ENCODE results near the gene LRCH1.

Gene LRCH1

GRCh38 chr13:46615888-46616531 lies 63.0 kb downstream of the LRCH1 start:
- no peak for DNase-seq (ENCODE audit: low spot score)

DNA sequence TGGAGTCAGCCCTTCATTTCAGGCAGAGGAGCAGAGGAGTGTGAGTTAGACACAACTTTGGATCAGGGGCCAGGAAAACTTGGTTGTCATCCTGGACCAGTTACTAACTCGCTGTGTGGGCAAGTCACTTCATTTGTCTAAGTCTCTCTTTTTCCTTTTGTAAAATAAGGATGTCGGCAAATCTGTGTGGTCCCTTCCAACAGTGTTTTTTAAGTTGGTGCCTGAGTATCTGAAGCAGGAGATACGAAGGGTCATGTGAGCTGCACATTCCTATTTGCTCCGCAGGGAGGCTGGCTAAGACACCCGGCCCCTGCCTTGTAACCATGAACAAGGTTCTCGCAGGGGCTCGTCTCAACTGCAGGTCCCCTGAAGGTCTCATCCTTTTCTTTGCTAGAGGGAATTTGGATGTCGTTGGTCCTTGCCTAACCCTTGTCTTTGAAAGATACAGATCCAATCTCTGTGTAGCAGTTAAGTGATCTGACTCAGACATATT lies 64.3 kb downstream of the LRCH1 start:
- no peak for DNase-seq (ENCODE audit: low spot score)

DNA sequence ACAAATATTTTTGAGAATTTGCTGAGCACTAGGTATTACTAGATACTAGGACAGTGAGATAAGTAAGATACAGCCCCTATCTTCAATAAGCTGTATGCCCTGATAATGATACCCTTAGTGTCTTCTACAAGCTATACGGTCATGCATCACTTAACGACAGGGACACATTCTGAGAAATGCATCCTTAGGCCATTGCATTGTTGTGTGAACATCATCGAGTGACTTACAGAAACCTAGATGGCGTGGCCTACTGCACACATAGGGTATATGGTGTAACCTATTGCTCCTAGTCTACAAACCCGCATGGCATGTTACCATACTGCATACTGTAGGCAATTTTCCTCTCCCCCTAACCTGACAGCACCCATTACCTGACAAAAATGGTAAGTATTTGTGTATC lies 64.9 kb downstream of the LRCH1 start:
- DNase-seq (ENCODE audit: low spot score): no peak

DNA sequence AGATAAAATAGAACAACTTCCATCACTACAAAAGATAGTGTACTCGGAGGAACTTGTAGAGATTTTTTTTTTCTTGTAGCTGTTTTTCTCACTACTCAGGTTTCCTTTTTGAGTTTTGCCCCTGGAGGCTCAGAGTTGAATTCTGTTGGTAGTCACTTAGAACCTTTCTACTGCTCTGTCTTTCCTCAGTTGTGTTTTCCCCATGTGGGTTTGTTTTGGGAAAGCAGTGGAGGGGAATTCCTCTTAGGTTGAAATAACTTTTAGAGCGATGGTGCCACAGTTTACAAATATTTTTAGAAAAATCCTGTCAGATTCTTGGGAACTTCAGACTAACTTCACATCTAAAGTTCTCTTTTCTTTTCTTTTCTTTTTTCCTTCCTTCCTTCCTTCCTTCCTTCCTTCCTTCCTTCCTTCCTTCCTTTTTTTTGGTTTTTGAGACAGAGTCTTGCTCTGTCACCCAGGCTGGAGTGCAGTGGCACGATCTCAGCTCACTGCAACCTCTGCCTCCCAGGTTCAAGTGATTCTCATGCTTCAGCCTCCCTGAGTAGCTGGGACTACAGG lies 65.8 kb downstream of the LRCH1 start:
- no peak for DNase-seq (ENCODE audit: low spot score)

DNA sequence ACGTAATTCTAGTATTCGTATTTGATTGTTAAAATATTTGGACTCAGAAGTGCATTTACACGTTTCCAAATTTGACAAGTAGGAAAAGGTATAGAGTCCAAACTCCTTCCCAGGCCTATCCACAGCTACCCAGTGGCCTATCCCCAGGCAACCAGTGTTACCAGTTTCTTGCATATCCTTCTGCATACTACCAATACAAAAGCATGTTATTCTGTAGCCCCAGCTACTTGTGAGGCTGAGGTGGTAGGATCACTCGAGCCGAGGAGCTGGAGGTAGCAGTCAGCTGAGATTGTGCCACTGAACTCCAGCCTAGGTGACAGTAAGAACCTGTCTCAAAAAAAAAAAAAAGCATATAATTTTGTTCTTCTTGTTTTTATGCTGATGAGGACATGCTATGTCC lies 67.1 kb downstream of the LRCH1 start:
- no peak for DNase-seq (ENCODE audit: low spot score)

GRCh38 chr13:46620471-46620870 lies 67.5 kb downstream of the LRCH1 start:
- no peak for DNase-seq (ENCODE audit: low spot score)

GRCh38 chr13:46621133-46621532 lies 68.2 kb downstream of the LRCH1 start:
- DNase-seq (ENCODE audit: low spot score): no peak

DNA sequence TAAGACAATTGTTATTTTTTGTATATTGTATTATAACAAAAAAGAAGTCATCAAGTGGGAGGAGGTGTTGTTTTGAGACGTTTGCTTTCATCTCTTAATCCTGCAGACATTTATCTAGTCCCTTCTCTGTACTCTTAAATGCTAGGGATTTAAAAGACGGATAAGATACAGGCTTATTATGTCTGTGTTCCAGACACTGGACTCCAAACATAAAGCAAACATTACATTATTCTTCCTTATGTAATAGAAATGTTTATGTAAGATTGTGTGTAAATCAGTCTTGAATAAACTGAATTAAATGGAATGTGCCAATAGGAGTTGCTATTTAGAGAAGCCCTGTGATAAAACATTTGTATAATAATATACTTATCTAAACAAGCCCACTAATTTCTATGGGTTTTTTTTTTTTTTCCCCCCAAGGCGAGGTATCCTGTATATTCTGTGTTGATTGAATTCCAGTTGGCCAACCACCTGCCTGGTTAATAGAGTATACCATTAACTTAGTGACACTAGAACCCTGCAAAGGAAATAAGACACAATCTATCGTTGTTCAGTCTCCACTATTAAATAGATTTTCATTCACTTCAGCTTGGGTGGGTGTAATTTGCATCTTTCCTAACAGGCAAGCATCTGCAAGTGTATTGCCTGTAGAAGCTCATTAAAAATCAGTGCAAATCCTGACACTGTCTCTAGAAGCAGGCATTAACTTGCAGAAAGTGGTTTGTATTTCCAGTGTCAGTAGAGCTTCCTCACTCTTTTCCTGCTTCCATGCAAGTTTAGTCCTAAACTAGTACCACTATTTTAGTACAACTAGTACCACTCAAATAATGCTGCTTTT lies 69.0 kb downstream of the LRCH1 start:
- no peak for DNase-seq (ENCODE audit: low spot score)

DNA sequence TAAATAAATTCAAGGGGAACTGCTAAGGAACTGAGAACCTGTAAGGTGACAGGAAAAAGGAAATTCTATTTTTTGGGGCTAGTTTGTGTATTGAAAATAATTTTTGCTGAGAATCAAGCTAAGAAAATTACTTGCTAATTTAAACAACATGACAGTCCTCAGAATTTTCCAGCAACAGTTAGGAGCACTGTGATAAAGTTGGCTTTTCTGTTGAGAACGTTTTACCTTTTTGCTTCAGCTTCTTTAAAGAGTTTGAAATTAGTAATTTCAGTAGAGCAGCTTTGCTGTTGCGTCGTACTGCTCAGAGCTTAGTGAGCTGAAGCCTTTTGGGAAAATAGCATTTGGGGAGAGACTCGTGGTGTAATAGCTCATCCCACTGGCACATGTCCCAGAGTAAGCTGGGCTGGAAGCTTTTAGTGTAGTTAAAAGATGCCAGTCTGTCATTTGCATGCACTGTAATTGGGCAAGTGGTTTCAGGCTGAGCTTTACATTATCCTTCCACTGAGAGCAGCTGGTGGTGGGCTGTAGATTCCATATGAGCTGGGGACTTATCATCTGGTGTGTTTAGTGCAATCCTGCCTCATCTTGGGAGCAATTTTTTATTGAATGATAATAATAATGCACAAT lies 69.8 kb downstream of the LRCH1 start:
- no peak for DNase-seq (ENCODE audit: low spot score)

DNA sequence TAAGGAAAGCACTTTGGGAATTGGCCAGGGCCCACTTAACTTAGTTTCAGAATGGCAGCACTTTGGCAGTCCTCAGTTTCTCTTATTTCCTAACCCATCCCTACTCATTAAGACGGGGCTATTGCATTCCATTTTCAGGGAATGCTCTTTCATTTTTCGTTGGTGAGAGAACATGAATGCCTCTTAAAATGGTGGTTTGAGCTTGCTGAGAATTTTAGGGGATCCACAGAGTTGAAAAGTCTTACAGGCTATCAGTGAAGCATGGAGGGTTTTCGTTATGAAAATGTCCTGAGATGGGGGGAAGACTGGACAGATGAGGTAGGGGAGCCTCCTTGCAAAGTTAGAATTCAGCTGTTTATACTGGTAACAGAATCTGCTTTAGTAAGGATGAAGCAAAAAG lies 71.4 kb downstream of the LRCH1 start:
- DNase-seq (ENCODE audit: low spot score): no peak

DNA sequence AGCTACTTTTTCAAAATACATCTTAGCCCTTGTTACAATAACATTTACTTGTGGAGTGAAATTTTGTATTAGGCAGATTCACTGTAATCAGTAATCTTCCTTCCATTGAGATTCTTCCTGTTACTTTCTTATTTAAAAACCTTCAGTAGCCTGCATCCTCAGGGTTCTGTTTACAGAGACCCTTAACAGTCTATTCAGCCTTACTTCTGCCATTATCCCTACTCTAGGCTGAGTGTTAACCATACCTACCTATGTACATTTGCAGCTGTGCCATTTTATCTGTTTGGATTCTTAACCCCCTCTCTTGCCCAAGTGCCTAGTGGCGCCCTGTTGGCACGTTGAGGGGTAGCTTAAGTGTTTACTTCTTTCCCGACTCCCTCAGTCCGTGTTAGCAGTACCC lies 71.9 kb downstream of the LRCH1 start:
- DNase-seq (ENCODE audit: low spot score): no peak

GRCh38 chr13:46627462-46627861 lies 74.5 kb downstream of the LRCH1 start:
- DNase-seq (ENCODE audit: low spot score): no peak

- no peak for DNase-seq (ENCODE audit: low spot score)
Measured at GRCh38 chr13:46628622-46629365, 75.8 kb downstream of the LRCH1 start.

DNA sequence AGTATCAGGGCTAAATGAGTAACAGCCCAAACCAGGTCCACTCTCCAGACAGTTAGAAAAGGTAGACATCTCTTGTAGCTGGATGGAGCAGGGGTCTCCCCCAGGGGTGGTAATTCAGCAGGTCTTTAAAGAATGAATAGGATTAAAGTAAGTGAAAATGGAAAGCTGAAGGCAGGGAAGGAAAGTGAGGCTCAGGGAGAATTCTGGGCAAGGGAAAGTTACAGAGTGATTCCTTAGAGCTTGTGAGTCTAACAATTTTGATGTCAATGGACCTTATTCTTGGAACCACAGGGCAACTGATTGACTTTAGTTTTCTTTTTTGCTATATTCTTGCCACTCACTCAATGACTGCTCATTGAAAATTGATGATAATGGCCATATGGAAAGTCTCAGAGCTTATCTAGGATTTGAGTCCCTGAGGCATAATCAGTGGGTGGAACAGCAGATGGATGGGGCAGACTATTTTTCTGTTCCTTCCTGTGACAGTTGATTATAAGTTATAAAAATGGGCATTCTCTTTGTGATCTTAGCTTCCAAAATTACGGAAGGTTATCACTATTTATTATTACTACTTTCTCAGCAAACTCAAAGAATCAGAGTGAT lies 76.9 kb downstream of the LRCH1 start:
- no peak for DNase-seq (ENCODE audit: low spot score)

GRCh38 chr13:46630431-46631178 lies 77.6 kb downstream of the LRCH1 start:
- no peak for DNase-seq (ENCODE audit: low spot score)

- no peak for DNase-seq (ENCODE audit: low spot score)
Measured at GRCh38 chr13:46631179-46631542, 78.2 kb downstream of the LRCH1 start.

DNA sequence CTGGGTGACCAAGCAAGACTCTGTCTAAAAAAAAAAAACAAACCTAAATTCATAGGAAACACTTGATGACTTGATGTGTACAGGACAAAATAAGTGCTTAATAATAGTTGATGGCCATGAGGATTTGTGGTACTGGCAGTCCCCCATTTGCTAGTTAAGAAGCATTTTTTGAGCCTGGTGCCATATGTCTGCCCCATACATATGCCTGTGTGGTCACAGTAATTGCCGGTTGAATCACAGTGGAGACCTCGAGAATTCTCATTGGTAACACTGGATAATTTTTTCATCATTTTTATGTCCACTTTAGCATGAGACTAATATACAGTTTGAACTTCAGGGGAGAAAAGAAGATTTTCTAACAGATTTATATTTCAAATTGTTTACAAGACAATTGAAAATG lies 79.2 kb downstream of the LRCH1 start:
- no peak for DNase-seq (ENCODE audit: low spot score)

DNA sequence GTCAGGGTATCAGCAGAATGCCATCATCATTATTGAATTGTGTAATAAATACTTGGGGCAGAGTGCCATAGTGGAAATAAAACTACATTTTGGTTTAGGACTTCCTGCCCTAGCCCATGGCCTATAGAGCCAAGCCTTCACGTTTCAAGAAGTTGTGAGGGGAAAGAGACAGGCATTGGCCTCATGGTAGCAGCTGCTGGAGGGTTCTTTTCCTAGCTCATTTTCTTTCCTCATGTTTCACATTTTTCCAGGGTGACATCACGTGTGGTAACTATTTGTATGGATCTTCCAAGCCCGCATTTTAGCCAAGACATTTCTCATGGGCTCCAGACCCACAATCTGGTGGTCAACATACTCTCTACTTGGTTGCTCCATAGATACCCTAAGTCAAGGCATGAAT lies 80.4 kb downstream of the LRCH1 start:
- peak; percentile 9 for DNase-seq (ENCODE audit: low spot score)

- no peak for DNase-seq (ENCODE audit: low spot score)
Measured at GRCh38 chr13:46636451-46636850, 83.5 kb downstream of the LRCH1 start.

DNA sequence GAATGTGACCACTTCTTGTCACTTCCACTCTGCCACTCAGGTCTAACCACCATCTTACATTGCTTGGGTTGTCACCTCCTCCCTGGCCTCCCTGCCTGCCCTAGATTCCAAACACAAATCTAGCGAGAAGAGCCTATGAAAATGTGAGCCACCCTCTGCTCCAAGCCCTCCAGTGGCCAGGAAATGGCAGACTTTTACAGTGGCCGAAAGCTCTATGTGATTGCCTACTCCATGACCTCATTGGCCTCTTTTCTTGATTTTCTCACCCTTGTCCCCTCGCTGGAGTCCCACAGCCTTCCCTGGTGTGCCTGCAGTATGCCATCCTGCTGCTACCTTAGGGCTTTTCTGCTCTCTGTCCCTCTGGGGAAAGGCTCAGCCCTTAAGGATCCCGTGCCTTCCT lies 84.2 kb downstream of the LRCH1 start:
- DNase-seq (ENCODE audit: low spot score): no peak

DNA sequence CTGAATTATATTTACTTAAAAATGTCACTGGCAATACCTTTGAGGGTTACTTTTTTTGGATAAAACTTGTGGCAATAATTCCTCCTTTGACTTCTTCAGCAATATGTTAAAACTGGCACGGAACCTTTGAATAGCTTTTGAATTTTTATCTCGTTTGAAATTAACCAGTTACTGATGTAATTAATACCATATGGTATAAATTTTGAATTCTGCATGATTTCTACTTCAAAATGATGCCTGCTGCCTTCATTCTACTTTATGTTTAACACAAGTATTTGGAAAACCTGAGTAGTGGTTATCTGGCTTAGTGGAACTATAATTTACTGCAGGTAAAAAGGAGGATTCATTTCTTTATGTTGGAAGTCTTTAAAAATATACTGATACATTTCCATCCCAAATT lies 85.3 kb downstream of the LRCH1 start:
- DNase-seq (ENCODE audit: low spot score): no peak

Data from RKO (cell line).